Subcutaneous abdominal adipose tissue (tissue), 5 donors: ENCODE results near the gene SIGLEC9.

Experiments used
- H3K27ac ChIP-seq: one replicate; pipeline ENCODE4 v1.7.0; 2013; ENCODE audit warnings: low read depth, mild to moderate bottlenecking, inconsistent platforms, low read length, moderate library complexity
- H3K27me3 ChIP-seq, 5 donors: one replicate each; pipeline ENCODE4 v1.7.0; 2013; ENCODE audit warnings: low read length in 5 of 5, inconsistent platforms in 1 of 5; ENCODE audit not compliant: control insufficient read depth in 5 of 5, insufficient read depth in 4 of 5
- H3K36me3 ChIP-seq, 5 donors: one replicate each; pipeline ENCODE4 v1.7.0; 2013; ENCODE audit warnings: low read length in 5 of 5; ENCODE audit not compliant: control insufficient read depth in 5 of 5, insufficient read depth in 5 of 5
- H3K4me1 ChIP-seq, 5 donors: one replicate each; pipeline ENCODE4 v1.7.0; 2013; ENCODE audit warnings: low read length in 5 of 5, mild to moderate bottlenecking in 3 of 5, moderate library complexity in 1 of 5; ENCODE audit not compliant: control insufficient read depth in 5 of 5, insufficient read depth in 5 of 5
- H3K4me3 ChIP-seq, 5 donors: one replicate each; pipeline ENCODE4 v1.7.0; 2013; ENCODE audit warnings: low read length in 5 of 5, low read depth in 1 of 5
- H3K9ac ChIP-seq, 5 donors: one replicate each; pipeline ENCODE4 v1.7.0; 2013; ENCODE audit warnings: low read length in 5 of 5, mild to moderate bottlenecking in 4 of 5, moderate library complexity in 3 of 5
- H3K9me3 ChIP-seq, 5 donors: one replicate each; pipeline ENCODE4 v1.7.0; 2013; ENCODE audit warnings: low read length in 5 of 5; ENCODE audit not compliant: control insufficient read depth in 5 of 5
- donor health status: healthy.
- donor health status: healthy.
- donor health status: healthy.
- donor health status: healthy.
- donor health status: healthy.

SIGLEC9 gene

DNA sequence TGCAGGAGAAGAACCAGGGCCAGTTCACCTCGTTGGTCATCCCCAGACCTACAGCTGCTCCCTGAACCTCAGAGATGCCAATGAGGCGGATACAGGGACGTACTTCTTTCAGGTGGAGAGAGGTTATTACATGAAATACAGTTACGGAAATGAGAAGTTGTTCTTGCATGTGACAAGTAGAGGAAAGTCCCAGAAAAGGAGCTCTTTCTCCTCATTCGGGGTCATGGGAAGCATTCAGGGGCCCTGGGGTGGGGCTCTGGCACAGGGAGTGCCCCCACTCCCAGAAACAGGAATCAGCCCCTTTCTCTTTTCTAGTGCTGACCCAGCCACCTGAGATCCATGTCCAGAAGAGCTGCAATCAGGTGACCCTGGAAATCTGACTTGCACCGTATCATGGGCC is 4.5 kb upstream of the SIGLEC9 start:
- Histone ChIP-seq H3K4me3 (no peak overlapping the region), H3K9ac (no peak overlapping the region), H3K36me3 (no peaks in the 10 kb centered on the region), H3K9me3 (no peaks in the 10 kb centered on the region), H3K27ac (no peak overlapping the region), H3K4me1 (peaks cover 0 to 47% (median 16%) of the 10 kb centered on the region in 5 donors), H3K27me3 (peaks cover 0 to 20% (median 7%) of the 10 kb centered on the region in 5 donors)

DNA sequence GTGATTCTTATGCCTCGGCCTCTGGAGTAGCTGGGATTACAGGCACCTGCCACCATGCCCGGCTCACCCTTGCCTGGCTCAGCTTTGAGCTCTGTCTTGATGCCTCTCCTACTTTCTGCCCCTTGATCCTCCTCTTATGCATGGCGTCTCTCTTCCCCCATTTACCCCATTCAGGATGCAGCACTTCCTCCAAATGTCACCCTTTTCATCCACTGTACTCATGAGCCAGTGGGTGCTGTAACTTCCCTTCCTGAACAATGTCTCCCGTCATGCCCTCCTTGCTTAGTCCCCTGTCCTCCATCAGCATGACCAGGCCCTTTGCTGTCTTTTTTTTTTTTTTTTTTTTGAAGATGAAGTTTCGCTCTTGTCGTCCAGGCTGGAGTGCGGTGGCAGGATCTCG is 3.4 kb upstream of the SIGLEC9 start:
- no peak overlapping the region for H3K4me3 ChIP-seq
- H3K27ac ChIP-seq = no peak overlapping the region
- no peak overlapping the region for H3K9ac ChIP-seq

GRCh38 chr19:51122112-51122981 is 2.4 kb upstream of the SIGLEC9 start:
- Histone ChIP-seq H3K9ac (peak overlapping the region in 1 of 5 donors; percentile 48), H3K27ac (no peak overlapping the region), H3K9me3 (no peaks in the 10 kb centered on the region), H3K36me3 (no peaks in the 10 kb centered on the region), H3K4me3 (peak overlapping the region in 2 of 5 donors; percentile 13 to 23), H3K4me1 (peaks cover 0 to 67% (median 22%) of the 10 kb centered on the region in 5 donors), H3K27me3 (peaks cover 0 to 12% (median 4%) of the 10 kb centered on the region in 5 donors)

More for the DNA sequence above, 3.4 kb upstream of the SIGLEC9 start:
- no peaks in the 10 kb centered on the region for H3K9me3 ChIP-seq
- no peaks in the 10 kb centered on the region for H3K36me3 ChIP-seq
- peaks cover 0 to 57% (median 16%) of the 10 kb centered on the region in 5 donors for H3K4me1 ChIP-seq
- peaks cover 0 to 17% (median 4%) of the 10 kb centered on the region in 5 donors for H3K27me3 ChIP-seq

- H3K9me3 ChIP-seq = no peaks in the 10 kb centered on the region
- H3K27me3 ChIP-seq = peaks cover 0 to 12% (median 4%) of the 10 kb centered on the region in 5 donors
- no peaks in the 10 kb centered on the region for H3K36me3 ChIP-seq
- H3K27ac ChIP-seq = no peak overlapping the region
- peaks cover 0 to 75% (median 26%) of the 10 kb centered on the region in 5 donors for H3K4me1 ChIP-seq
- no peak overlapping the region for H3K9ac ChIP-seq
- no peak overlapping the region for H3K4me3 ChIP-seq
These were observed 1.3 kb upstream of the SIGLEC9 start for GRCh38 chr19:51123381-51123800.

DNA sequence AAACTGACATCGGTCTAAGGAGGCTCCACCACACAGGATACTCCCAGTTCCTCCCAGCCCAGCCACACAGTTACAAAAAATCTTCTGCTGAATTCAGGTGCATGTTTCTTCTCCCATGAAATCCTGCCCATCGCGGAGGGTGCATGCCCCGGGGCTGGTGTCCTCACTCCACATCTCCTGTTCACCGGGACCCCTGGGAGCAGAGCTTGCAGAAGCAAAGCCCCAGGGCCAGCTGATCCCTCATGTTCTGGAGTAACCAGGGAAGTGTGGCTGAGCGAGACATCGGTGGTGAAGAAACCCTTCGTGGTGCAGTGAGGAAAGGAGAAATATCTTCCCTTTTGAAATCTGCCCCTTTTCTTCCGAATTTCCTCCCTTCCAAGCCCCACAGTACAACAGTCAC is 904 bp upstream of the SIGLEC9 start:
- no peaks in the 10 kb centered on the region for H3K9me3 ChIP-seq
- H3K4me1 ChIP-seq = peaks cover 0 to 79% (median 30%) of the 10 kb centered on the region in 5 donors
- H3K27ac ChIP-seq = no peak overlapping the region
- H3K27me3 ChIP-seq = peaks cover 0 to 12% (median 4%) of the 10 kb centered on the region in 5 donors
- H3K36me3 ChIP-seq = no peaks in the 10 kb centered on the region
- peak overlapping the region in 1 of 5 donors; percentile 2 for H3K4me3 ChIP-seq
- H3K9ac ChIP-seq = no peak overlapping the region

DNA sequence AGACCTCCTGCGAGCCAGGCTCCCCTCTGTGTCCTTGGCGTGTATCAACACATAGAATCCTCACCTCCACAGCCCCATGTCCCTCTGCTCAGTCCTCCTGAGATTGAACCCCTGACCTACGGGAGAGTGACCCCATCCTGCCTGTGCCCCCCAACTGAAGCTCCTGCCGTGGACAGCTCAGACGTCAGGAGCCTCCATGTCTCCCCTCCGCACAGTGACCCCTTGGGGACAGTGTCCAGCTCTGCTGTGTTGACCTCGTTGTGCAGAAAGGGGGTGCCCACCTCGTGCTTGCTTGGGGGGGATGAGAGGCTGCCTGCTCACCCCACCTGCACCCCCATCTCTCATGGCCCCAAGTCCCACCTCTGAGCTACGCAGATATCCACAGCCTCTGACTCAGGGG is 490 bp upstream of the SIGLEC9 start:
- Histone ChIP-seq H3K36me3 (no peaks in the 10 kb centered on the region), H3K9ac (no peak overlapping the region), H3K4me1 (peaks cover 0 to 80% (median 32%) of the 10 kb centered on the region in 5 donors), H3K4me3 (peak overlapping the region in 1 of 5 donors; percentile 2), H3K27ac (no peak overlapping the region), H3K9me3 (no peaks in the 10 kb centered on the region), H3K27me3 (peaks cover 0 to 12% (median 4%) of the 10 kb centered on the region in 5 donors)

DNA sequence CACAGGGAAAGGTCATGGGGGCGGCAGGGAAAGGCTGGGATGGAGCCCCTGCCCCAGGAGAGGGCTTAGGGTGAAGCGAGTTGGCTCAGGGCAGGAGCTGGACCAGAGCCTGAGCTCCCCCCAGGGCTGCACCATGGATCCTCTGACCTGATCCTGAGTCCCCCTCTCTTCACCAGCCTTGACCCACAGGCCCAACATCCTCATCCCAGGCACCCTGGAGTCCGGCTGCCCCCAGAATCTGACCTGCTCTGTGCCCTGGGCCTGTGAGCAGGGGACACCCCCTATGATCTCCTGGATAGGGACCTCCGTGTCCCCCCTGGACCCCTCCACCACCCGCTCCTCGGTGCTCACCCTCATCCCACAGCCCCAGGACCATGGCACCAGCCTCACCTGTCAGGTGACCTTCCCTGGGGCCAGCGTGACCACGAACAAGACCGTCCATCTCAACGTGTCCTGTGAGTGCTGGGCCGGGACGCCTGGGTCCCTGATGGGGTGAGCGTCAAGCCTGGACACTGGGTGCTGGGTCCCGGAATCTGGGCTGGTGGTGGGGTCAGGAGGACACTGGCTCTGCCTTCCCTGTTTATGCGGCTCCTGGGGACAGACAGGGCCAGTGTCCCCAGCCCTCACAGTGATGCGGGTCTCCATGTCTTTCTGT is 842 bp downstream of the SIGLEC9 start:
- H3K27ac ChIP-seq = no peak overlapping the region
- peak overlapping the region in 4 of 5 donors; percentile 4 to 19 (median 14) for H3K4me3 ChIP-seq
- peaks cover 0 to 72% (median 29%) of the 10 kb centered on the region in 5 donors for H3K4me1 ChIP-seq
- peak overlapping the region in 1 of 5 donors; percentile 43 for H3K9ac ChIP-seq
- H3K27me3 ChIP-seq = peaks cover 0 to 12% (median 6%) of the 10 kb centered on the region in 5 donors
- no peaks in the 10 kb centered on the region for H3K36me3 ChIP-seq
- H3K9me3 ChIP-seq = no peaks in the 10 kb centered on the region

DNA sequence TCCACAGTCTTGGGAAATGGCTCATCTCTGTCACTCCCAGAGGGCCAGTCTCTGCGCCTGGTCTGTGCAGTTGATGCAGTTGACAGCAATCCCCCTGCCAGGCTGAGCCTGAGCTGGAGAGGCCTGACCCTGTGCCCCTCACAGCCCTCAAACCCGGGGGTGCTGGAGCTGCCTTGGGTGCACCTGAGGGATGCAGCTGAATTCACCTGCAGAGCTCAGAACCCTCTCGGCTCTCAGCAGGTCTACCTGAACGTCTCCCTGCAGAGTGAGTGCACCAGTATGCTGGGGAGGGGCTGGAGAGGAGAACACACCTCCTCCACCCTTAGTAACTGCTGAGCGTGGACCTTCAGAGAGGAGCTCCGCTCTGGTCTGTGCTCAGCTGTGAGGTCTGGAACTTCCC is 2.3 kb downstream of the SIGLEC9 start:
- Histone ChIP-seq H3K27ac (no peak overlapping the region), H3K36me3 (no peaks in the 10 kb centered on the region), H3K4me1 (peaks cover under 1 to 74% (median 34%) of the 10 kb centered on the region in 5 donors), H3K4me3 (peak overlapping the region in 2 of 5 donors; percentile 20 to 29), H3K9ac (peak overlapping the region in 2 of 5 donors; percentile 14 to 48), H3K9me3 (no peaks in the 10 kb centered on the region), H3K27me3 (peaks cover 0 to 12% (median 7%) of the 10 kb centered on the region in 5 donors)

DNA sequence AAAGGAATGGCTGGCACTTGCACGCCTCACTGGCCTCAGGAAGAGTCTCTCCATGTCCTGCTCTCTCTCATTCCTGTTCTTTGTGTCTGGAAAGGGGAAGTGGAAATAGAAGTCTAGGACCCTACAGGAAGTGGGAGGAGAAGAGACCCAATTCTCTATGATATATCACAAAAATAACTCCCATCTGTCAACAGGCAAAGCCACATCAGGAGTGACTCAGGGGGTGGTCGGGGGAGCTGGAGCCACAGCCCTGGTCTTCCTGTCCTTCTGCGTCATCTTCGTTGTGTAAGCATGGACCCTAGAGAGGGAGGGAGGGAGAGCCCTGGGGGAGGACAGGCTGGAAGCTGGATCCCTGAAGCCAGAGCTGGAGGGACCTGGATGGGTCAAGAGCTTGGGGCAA is 3.0 kb downstream of the SIGLEC9 start:
- H3K36me3 ChIP-seq = no peaks in the 10 kb centered on the region
- H3K27ac ChIP-seq = peak overlapping the region; percentile 46
- no peak overlapping the region for H3K9ac ChIP-seq
- peaks cover 2 to 75% (median 39%) of the 10 kb centered on the region in 5 donors for H3K4me1 ChIP-seq
- peaks cover 0 to 9% (median 7%) of the 10 kb centered on the region in 5 donors for H3K27me3 ChIP-seq
- H3K4me3 ChIP-seq = peak overlapping the region in 2 of 5 donors; percentile 3 to 30
- no peaks in the 10 kb centered on the region for H3K9me3 ChIP-seq

DNA sequence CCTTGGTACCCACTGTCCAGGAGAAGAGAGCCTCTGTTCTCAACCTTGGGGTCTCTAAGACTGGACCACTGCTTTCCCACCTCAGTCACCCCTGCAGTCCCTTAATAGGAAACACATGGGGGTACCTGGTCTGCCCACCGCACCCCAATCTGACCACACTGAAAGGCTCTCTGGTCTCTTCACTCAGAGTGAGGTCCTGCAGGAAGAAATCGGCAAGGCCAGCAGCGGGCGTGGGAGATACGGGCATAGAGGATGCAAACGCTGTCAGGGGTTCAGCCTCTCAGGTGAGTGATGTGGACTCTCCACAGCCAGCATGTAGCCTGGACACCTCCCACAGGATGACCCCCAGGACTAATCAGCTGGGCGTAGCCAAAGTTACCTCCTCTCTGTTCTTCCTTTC is 3.5 kb downstream of the SIGLEC9 start:
- Histone ChIP-seq H3K9ac (no peak overlapping the region), H3K36me3 (no peaks in the 10 kb centered on the region), H3K4me3 (peak overlapping the region in 2 of 5 donors; percentile 3 to 30), H3K9me3 (no peaks in the 10 kb centered on the region), H3K27ac (peak overlapping the region; percentile 46), H3K4me1 (peaks cover 2 to 70% (median 34%) of the 10 kb centered on the region in 5 donors), H3K27me3 (peaks cover 0 to 7% (median 5%) of the 10 kb centered on the region in 5 donors)
